ENCODE data around the gene GOSR1. TPM values are rescaled to one million over a fixed set of nuclear protein-coding genes. Genes with fewer than 3 reads are reported as not detected.
A peak's percentile ranks its signal among the peaks of the same experiment; 100 is the strongest.
"Not testable (repeated sequence)": the region's sequence is repeated elsewhere in the genome, so short reads cannot be mapped to it uniquely, and the experiment has no call there.

Gene GOSR1
- total RNA-seq, 1 donor from 2014 or later = 23.2 TPM

DNA sequence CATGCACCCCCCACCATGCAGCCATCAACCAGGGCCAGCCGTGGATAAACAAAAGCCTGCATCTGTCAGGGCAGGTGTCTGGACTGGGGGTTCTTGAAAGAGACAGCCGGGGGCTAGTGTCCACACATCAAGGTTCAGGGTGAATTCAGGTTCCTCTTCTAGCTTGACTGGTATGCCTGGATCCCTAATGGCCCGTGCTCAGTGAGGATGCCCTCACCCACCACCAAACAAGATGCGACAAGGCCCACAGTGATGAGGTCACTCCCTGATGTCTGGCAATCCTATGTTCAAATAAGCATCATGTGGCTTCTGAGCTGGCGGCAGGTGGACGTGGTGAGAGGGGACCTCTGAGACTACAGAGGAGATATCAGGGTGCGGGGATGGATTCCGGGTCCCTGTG lies 64.6 kb downstream of the GOSR1 start:
- DNase-seq (ENCODE audit: low spot score) = no peak
- ATAC-seq = no peak

- ATAC-seq (no peak), DNase-seq (ENCODE audit: low spot score) (no peak)
Measured at GRCh38 chr17:30543456-30543855, 66.2 kb downstream of the GOSR1 start.

- no peak for DNase-seq (ENCODE audit: low spot score)
- no peak for ATAC-seq
Measured at GRCh38 chr17:30545024-30545423, 67.8 kb downstream of the GOSR1 start.

DNA sequence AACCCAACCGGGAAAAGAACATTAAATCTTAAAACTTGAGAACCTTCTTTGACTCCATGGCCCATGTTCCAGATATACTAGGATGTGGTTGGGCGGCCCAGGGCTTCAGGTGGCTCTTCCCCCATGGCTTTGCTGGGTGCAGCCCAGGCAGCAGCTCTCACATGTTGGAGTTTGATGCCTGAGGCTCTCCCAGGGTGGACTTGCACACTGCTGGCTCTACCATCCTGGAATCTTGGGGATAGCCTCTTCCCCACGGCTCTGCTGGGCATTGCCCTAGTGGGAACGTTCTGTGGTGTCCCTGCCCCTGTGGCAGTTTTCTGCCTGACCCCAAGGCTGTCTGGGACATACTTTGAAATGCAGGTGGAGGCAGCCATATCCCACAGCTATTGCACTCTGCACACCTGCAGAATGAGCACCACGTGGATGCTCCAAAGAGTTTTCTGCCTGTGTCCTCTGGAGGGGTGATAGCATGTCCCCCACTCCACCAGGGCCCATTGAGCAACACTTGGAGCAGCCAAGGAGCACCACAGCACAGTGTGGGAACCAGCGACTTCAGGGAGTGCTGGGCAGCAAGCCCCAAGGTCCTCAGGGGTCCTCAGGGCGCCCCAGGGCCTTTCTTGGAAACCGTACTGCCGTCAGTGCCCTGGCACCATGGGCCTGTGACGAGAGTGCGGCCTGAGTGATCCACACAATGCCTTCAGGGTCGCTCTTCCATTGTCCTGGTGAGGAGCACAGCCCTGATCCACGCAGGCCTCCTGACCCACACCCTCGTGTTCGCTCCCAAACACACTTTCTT lies 70.8 kb downstream of the GOSR1 start:
- no peak for ATAC-seq
- no peak for DNase-seq (ENCODE audit: low spot score)

- ATAC-seq; DNase-seq (ENCODE audit: low spot score): not testable (repeated sequence)
Measured at GRCh38 chr17:30549181-30549580, 72.0 kb downstream of the GOSR1 start.

GRCh38 chr17:30549864-30550511 lies 72.8 kb downstream of the GOSR1 start:
- DNase-seq (ENCODE audit: low spot score) = no peak

DNA sequence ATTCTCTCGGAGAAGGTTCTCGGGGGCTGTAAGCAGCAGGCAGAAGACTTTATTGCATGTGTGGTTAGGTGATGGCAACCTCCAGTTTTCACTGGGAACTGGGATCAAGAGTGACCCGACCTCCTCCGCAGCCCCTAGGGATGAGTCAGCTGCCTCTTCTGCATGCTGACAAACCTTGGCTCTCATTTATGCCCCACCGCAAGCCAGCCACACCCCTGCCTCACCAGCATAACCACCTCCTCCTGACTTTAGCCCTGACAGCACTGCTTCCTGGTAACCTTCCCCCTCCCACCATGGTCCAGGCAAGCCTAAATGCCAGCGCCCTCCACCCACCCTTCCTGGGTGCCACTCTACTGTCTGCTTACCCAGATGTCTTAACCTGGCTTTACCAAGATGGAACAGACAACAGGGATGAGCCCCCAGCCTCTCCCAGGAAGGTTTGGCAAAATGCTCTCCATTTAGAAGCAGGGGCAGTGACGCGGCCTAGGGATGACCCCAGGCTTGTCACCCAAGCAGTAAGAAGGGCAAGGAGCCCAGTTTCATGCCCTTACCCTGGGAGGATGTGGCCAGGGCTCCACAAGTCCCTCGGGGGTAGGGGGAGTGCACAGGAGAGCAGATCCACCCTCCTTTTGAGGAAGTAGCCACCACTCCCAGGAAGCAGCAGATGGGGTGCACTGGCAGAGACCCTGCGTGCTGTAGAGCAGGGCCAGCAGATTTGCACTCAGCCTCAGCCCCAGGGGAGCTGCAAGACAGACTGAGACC lies 73.5 kb downstream of the GOSR1 start:
- no peak for DNase-seq (ENCODE audit: low spot score)
- ATAC-seq = no peak

More at GRCh38 chr17:30549864-30550511, 72.8 kb downstream of the GOSR1 start:
- no peak for ATAC-seq

GRCh38 chr17:30551274-30551995 lies 74.2 kb downstream of the GOSR1 start:
- not testable (repeated sequence) for ATAC-seq; DNase-seq (ENCODE audit: low spot score)

- DNase-seq (ENCODE audit: low spot score) (no peak), ATAC-seq (no peak)
Measured at GRCh38 chr17:30551996-30552339, 74.8 kb downstream of the GOSR1 start.

DNA sequence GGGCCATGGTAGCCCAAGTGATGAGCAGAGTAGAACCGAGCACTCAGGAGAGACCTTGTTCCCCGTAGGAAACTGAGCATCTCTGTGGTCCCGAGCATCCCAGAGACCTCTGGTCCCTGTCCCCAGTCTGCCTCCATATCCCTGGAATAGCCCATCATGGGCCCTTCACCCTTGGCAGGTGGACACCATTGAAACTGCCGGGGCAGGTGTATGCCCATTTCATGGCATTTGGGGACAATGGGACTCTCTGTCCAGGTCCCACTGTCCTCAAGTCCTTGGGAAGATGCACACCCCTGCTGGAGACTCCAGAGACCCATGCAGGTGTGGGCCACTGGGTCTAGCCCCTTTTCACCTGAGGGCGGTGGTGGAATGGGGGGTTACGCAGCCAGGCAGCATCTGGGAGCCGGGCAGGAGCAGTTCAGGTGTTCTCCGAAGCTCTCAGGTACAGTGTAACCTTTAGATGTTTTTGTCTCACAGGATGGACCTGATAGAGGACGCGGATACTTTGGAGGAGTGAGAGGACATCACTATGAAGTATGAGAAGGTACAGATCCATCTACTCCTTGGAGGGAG lies 75.9 kb downstream of the GOSR1 start:
- ATAC-seq (no peak), DNase-seq (ENCODE audit: low spot score) (no peak)

- ATAC-seq; DNase-seq (ENCODE audit: low spot score): not testable (repeated sequence)
Measured at GRCh38 chr17:30553823-30554440, 76.7 kb downstream of the GOSR1 start.

DNA sequence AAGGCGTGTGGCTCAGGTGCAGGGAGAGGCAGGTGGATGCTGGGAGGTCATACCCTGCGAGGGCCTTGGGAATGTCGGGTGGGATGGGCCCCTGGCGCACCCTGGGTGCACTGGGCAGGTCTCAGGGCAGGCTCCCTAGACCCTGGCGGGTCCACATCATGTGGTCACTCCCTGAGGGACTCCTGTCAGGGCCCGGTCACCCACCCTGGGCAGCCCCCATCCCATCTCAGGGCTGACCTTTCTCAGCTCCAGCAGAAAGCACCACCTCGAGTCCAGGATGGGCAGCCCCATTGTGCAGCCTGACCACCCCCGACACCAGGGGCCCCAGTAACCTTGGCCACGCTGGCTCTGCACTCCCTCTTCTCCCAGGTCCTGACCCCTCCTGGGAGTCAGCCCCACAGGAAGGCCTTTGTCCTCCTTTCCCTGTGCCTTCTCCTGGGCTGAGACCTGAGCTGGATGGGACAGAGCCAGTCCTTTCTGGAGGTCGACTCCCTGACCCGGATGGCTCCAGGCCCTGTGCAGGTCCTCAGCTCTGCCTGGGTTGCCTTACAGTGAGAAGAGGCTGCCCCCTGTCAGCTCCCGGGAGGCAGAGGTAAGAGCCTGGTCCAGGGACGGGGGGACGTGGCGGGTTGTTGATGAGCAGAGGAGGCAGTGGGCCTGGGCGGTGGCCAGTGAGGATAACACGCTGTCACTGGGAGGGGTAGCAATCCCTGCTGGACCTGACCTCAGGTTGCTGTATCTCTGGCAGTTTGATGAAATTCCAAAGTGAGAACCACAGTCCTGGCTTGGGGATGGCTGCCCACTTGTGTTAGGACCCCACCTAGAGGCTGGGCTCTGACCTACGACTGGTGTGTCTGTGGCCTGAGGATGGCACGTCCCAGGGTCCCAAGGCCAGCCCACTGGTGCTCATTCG lies 77.9 kb downstream of the GOSR1 start:
- DNase-seq (ENCODE audit: low spot score) (no peak), ATAC-seq (no peak)

- ATAC-seq (no peak), DNase-seq (ENCODE audit: low spot score) (no peak)
Measured at GRCh38 chr17:30555942-30556341, 78.7 kb downstream of the GOSR1 start.

DNA sequence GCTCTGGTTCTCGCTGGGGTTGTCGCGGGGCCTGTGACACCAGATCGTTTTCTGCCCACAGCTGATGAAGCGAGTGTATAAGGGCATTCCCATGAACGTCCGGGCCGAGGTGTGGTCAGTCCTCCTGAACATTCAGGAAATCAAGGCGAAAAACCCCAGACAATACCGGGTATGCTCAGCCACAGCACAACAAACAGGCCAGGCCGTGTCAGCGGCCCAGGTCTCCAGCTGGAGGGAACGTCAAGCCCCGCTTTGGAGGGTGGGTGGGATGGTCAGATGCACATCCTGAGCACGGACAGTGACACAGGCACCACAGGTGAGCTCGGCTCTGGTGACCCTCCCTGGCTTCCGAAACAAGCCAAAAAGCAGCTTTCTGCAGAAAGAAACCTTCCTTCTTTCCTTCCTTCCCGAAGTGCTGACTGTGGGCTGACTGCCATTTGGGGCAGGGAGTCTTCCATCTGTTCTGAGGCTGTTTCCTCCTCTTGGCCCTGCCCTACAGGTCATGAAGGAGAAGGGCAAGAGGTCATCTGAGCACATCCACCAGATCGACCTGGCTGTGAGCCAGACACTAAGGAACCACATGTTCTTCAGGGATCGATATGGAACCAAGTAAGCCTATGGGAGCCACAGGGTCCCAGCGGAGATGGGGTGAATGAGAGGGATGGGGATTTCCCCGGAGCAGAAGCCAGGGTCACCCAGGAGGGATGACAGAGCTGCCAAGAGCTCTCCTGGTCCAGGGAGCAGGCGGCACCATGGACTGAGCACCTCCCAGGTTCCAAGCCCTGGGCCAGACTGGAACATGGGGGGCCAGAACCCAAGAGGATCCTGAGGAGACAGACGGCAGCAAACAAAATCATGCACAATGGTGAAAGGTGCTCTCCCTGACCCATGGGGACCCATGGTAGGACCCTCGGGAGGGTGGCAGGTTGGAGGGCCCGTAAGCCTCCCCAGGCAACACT lies 79.4 kb downstream of the GOSR1 start:
- DNase-seq (ENCODE audit: low spot score) = no peak
- no peak for ATAC-seq

DNA sequence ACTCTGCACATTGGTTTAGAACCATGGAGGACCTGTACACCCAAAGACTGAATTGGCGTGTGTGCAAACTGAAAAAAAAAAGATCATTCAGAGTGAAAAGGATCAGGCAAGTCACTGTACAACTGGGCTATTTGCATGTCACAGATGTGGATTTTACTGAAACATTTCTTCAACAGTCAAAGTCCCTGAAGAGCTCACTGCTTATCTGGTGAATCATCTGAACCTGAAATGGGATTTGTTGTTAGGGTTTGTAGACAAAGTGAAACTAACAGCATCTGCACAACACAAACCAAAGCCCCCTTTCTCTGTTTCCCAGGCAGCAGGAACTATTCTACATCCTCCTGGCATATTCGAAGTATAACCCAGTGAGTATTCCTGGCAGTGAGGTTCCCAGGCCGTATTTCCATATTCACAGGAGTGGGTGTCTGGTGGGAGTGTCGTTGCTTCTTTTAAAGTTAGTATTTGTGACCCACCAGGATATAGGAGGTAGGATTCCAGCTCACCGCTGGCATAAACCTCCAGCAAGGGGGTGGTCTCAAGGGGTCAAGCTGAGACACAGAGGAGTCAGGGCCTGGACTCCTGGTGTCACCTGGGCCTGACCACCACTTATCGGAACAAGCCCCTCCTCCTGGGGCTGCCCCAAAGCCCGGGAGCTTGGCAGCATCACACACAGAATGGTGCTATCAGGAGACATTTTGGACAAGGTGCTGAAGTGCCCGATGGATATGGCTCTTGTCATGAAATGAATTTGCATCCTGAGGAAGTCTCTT lies 80.9 kb downstream of the GOSR1 start:
- ATAC-seq = no peak
- DNase-seq (ENCODE audit: low spot score) = no peak

DNA sequence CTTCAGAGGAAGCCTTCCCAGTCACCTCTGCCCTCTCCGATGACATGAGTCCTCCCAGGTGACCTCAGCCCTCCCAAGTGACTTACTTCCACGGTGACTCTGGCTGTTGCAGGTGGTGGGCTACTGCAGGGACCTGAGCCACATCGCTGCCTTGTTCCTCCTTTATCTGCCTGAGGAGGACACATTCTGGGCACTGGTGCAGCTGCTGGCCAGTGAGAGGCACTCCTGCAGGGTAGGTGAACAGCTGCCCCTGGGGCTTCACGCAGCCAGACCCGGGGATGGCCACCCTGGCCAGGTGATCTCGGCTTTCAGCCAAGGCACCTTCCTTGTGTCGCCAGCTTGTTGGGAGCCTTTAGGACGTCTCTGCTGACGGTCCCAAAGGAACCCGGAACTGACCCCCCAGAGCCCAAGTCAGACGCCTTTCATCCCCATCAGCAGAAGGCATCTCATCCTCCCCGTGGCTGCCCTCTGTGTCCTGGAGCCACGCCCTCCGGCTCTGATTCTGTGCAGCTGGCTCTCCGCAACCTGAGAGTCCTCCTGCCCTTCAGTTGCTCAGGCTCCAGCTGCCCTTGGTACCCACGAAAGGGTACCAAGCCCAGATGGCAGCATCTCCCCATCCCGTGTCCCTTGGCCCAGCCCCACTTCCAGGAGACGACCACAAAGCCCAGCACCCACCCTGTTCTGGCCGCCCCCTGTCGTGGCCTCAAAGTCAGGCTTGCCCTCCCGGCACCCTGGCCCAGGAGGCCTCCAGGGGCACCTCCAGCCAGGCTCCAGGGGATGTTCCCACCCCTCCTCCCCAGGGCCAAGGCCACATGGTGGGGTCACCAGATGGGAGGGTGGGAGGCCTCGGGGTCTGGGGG lies 81.7 kb downstream of the GOSR1 start:
- ATAC-seq (no peak), DNase-seq (ENCODE audit: low spot score) (peak; percentile 43)
